HG03064 (cell line): ENCODE data around the gene IP6K1.
"Not testable (repeated sequence)": the region's sequence is repeated elsewhere in the genome, so short reads cannot be mapped to it uniquely, and the experiment has no call there.

Source experiments
- ATAC-seq: cut with Tn5 transposase; IDR thresholded peaks from one replicate; pipeline ENCODE4 v1.9.1; 2021; ENCODE audit warnings: low read depth; ENCODE audit not compliant: unreplicated experiment

IP6K1 gene

DNA sequence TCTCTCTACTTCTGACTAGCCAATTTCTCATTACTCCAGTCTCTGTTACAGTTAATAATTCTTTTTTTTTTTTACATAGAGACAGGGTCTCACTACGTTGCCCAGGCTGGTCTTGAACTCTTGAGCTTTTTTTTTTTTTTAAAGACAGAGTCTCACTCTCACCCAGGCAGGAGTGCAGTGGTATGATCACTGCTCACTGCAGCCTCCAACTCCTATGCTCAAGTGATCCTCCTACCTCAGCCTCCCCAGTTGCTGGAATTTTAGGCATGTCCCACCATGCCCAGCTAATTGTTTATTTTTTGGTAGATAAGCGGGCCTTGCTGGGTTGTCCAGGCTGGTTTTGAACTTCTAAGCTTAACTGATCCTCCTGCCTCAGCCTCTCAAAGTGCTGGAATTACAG lies 13.6 kb downstream of the IP6K1 start:
- ATAC-seq: no peak

DNA sequence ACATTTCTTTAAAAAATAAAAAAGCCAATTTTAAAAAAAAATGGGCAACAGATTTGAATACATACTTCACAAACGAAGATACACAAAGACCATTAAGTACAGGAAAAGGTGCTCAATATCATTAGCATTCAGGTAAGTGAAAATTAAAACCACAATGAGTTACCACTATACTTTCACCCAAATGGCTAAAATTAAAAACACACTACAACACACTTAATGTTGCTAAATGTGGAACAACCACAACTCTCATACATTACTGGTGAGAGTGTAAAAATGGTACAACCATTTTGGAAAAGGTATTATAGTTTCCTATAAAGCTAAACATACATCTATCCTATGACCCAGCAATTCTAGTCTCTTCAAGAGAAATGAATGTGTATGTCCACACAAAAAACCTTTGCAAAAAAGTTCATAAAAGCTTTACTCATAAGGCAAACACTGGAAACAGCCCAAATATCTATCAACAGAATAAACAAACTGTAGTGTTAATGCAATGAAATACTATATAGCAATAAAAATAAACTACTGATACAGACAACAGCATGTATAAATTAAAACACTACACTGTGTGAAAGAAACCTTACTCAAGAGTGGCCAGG lies 14.9 kb downstream of the IP6K1 start:
- no peak for ATAC-seq

- ATAC-seq: no peak
Measured at GRCh38 chr3:49769926-49770325, 16.4 kb downstream of the IP6K1 start.

GRCh38 chr3:49769286-49769915 lies 16.9 kb downstream of the IP6K1 start:
- ATAC-seq: no peak

DNA sequence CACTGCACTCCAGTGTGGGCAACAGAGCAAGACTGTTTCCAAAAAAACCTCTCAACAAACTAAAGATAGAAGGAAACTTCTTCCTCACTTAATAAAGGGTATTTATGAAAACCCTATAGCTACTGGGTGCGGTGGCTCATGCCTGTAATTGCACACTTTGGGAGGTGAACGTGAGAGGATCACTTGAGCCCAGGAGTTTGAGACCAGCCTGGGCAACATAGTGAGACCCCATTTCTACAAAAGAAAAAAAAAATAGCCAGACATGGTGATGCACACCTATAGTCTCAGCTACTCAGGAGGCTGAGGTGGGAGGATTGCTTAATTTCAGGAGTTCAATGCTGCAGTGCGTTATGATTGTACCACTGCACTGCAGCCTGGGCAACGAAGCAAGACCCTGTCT lies 22.4 kb downstream of the IP6K1 start:
- ATAC-seq: no peak

- ATAC-seq: no peak
Measured at GRCh38 chr3:49761661-49762060, 24.7 kb downstream of the IP6K1 start.

DNA sequence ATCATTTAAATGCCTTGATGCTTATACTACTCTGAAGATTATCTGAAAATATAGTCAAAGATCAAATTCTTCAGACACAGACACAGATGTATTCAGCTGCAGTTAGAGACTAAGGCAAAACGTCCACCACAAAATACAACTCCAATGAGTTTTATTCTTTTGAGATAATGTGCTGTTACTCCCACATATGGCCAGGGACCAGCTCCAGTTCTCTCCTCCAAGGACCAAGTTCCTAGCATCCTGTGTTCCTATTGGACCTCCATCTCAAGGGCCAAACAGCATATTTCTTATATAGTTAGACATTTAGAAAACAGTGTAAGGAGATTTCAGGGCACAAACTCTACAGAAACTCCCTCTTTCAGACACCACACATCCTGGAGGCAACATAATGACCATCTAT lies 27.1 kb downstream of the IP6K1 start:
- ATAC-seq: no peak

- no peak for ATAC-seq
Measured at GRCh38 chr3:49757197-49757596, 29.1 kb downstream of the IP6K1 start.

DNA sequence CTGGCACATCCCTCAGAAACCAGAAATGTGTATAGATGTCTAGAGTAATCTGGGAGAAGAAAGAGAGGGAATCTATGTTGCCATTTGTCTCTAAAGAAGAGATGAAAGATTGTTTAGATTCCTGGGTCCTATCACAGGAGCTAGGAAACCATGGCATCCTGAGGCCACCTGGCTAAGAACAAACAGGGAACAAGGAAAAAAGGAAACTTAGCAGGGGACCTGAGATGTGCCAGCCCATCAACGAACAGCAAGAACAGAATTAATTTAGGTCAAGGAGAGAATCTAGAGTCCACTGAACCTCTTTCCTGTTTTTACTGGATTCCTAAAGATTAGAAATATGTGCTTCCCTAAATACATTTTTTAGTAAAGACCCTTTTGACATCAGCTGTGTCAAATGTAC lies 30.3 kb downstream of the IP6K1 start:
- ATAC-seq: no peak

DNA sequence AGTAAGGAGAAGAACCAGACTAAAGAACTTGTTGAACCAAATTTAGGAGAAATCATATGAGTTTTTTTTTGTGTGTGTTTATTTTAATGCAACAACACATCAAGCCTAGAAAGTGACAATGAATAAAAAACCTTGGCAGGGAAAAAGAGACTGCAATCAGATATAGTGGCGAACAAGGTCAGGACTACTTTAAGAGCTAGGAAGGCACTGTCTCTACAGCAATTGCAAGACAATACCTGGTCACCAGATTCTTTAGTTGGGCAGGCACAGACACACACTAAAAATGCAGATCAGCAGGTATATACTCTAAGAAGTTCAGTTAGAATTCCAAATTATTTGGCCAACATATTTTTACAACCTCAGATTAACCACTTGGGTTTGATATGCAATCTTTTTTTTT lies 31.8 kb downstream of the IP6K1 start:
- ATAC-seq: no peak

GRCh38 chr3:49751501-49751900 lies 34.8 kb downstream of the IP6K1 start:
- ATAC-seq: no peak

DNA sequence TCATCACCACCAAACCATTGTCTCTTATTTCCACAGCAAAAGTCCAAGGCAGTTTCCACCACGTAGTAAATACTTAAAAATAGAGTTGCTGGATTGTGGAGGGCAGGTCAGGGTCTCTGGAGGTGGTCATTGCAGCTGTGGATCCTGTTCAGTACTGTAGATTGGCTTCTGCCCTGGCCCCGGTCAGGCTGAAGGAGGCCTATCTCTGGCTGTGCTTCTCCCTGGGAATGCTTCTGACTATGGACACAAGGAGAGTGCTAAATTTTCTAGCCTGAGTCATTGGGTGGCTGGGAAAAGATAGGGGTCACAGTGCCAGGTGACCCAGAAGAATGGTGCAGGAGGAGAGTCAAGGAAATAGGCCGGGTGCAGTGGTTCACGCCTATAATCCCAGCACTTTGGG lies 36.3 kb downstream of the IP6K1 start:
- ATAC-seq: no peak

DNA sequence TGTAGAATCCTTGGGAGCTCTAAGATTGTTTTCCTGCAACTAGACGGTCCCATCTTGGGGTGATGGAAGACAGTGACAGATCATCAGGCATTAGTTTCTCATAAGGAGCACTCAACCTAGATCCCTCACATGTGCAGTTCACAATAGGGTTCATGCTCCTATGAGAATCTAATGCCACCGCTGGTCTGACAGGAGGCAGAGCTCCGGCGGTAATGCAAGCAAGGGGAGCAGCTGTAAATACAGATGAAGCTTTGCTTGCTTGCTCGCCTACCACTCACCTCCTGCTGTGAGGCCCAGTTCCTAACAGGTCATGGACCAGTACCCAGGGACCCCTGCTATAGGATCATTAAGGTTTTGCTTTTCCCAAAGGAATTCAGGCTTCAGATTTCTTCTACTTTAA lies 37.5 kb downstream of the IP6K1 start:
- not testable (repeated sequence) for ATAC-seq

- ATAC-seq: no peak
Measured at GRCh38 chr3:49747792-49748480, 38.4 kb downstream of the IP6K1 start.

GRCh38 chr3:49745986-49746385 lies 40.4 kb downstream of the IP6K1 start:
- ATAC-seq: no peak

- ATAC-seq: no peak
Measured at GRCh38 chr3:49740427-49740826, 45.9 kb downstream of the IP6K1 start.

DNA sequence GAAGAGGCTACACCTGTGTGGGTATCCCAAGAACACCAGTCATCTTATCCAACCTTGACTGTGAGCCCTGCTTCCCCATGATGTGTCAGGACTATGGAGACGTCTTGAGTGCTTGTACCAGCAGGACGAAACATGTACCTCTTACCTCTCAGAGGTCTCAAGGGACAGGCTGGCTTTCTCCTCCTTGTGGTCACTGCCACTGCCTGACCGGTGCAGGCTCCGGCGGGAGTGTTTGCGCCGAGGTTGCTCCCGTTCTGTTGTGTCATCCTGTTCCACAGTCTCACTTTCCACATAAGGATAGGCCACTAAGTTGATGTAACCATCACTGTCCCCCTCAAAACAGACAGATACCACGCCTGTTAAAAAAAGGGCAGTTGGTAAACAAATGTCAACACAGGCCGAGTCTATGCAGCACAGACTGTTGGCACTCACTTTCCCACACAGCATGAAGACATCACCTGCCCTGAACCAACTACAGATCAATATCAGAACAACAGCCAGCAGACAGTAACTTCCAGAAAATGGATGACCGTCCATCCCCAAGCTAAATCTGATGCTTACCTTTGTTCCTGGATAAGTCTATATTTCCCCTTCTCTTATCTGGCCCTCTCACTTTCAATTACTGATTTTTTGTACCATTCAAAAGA lies 48.2 kb downstream of the IP6K1 start:
- ATAC-seq: no peak

- ATAC-seq: no peak
Measured at GRCh38 chr3:49734752-49735151, 51.6 kb downstream of the IP6K1 start.

DNA sequence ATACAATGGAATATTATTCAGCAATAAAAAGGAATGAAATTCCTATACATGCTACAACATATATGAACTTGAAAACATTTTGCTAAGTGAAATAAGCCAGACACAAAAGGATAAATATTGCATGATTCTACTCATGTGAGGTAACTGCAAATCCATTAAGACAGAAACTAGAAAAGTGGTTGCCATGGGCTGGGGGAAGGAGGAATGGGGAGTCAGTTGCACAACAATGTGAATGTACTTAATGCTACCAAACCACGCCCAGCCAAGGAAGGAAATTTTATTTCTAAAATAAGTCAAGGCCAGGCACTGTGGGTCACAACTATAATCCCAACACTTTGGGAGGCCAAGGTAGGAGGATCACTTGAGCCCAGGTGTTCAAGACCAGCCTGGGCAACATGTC lies 52.8 kb downstream of the IP6K1 start:
- ATAC-seq: no peak

- no peak for ATAC-seq
Measured at GRCh38 chr3:49732597-49732996, 53.7 kb downstream of the IP6K1 start.

GRCh38 chr3:49729966-49730609 lies 56.3 kb downstream of the IP6K1 start:
- no peak for ATAC-seq
